Neural progenitor cell (in vitro differentiated cells): ENCODE results near the gene HMGCR.

Experiments used
- CTCF ChIP-seq: fragments of 200-600 bp; sonication (generic); IDR thresholded peaks from 2 replicates; pipeline ENCODE4 v1.5.1; 2017; ENCODE audit warnings: antibody characterized with exemption, mild to moderate bottlenecking
- EZH2phosphoT487 ChIP-seq: fragments of 200-600 bp; sonication (generic); IDR thresholded peaks from 2 replicates; pipeline ENCODE4 v1.6.1; 2017; ENCODE audit warnings: antibody characterized with exemption

DNA sequence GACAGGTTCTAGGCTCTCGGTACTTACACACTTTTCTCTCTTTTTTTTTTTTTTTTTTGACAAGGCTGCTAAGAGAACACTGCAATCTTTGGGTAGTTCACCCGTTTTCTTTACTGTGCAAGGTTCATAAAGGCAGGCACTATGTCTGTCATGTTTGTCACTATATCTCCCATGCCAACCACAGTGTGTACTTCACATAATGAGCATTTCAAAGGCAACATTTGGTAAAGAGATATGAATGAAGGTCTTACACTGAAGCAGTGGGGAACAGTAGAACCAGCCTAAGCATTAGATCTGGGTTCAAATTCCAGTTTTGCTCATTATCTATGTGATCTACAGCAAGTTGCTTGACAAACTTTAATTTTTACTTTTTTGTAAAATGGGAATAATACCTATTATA is 1.5 kb upstream of the HMGCR start:
- TF ChIP-seq CTCF, result no peak
- TF ChIP-seq EZH2phosphoT487, result no peak
